Measurements from ENCODE around the gene RBFOX1.

DNA sequence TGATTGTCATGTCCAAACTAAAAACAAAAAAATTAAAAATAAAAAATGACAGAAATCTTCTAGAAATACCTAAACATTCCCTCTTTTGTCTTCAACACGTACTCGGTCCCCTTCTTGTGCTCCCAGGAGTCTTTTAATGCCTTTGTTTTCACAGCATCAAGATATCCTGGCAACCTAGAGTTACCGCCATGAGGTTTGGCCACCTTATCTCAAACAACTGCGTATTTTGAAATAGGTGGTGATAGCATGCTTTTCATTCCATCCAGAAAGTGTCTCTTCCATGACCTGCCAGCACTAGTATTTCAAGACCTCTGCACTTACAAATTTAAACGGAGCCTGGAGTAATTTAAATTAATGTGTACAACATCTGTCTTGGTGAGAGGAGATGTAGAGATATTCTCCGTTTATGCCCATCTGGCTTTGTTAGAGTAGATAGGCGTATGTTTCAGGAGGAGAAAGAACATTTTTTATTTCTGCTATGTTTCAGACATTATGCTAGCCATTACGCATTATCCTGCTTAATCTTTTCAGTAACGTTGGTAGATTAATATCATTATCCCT, 42.0 kb downstream of the RBFOX1 start:
- TF ChIP-seq, protein P1, sequence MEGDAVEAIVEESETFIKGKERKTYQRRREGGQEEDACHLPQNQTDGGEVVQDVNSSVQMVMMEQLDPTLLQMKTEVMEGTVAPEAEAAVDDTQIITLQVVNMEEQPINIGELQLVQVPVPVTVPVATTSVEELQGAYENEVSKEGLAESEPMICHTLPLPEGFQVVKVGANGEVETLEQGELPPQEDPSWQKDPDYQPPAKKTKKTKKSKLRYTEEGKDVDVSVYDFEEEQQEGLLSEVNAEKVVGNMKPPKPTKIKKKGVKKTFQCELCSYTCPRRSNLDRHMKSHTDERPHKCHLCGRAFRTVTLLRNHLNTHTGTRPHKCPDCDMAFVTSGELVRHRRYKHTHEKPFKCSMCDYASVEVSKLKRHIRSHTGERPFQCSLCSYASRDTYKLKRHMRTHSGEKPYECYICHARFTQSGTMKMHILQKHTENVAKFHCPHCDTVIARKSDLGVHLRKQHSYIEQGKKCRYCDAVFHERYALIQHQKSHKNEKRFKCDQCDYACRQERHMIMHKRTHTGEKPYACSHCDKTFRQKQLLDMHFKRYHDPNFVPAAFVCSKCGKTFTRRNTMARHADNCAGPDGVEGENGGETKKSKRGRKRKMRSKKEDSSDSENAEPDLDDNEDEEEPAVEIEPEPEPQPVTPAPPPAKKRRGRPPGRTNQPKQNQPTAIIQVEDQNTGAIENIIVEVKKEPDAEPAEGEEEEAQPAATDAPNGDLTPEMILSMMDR (conservative IDR thresholded peaks at IDR 0.05; ENCODE audit: low read depth, low read length), result no peak
- TF ChIP-seq EZH2 (IDR thresholded peaks at IDR 0.05; ENCODE audit: low read length, unreplicated experiment) (no peak), EZH2phosphoT487 (IDR thresholded peaks at IDR 0.05; ENCODE audit: borderline replicate concordance, low read length) (no peak)

Data from PC-3 (cell line).